Panc1 (cell line): Measurements from ENCODE around the gene ST8SIA6. TPM values are rescaled to one million over a fixed set of nuclear protein-coding genes. Genes with fewer than 3 reads are reported as not detected.

Source experiments
- ATAC-seq: fragments of 200-7000 bp; cut with Tn5 transposase; 2 replicates; pipeline ENCODE4 v1.9.1; 2020; ENCODE audit warnings: mild to moderate bottlenecking, moderate library complexity
- BruUV-seq: library from RNA; stranded (reverse); fragments of 400-500 nt; replicated peaks from 2 replicates; lab custom pipeline; 2021; lab: Mats Ljungman, UMichigan
- CTCF ChIA-PET: fragments of 300-600 bp; sonication (Branson Sonifier 250); formaldehyde crosslinking; loops from one replicate; lab custom pipeline; 2022; ENCODE audit warnings: antibody characterized with exemption; lab: Charles Lee
- POLR2A ChIA-PET: fragments of 300-600 bp; sonication (Branson Sonifier 250); formaldehyde crosslinking; loops from one replicate; lab custom pipeline; 2022; ENCODE audit warnings: antibody characterized with exemption; lab: Charles Lee
- DNase-seq: peaks from one replicate; pipeline ENCODE4 v3.0.0-alpha.2; 2010; ENCODE audit warnings: low read depth, low spot score
- H3K27ac ChIP-seq: 2 replicates; pipeline ENCODE4 v1.5.1; 2011; ENCODE audit warnings: mild to moderate bottlenecking, low read length, inconsistent platforms
- H3K27me3 ChIP-seq: fragments of 200-500 bp; sonication (Bioruptor generic); 2 replicates; pipeline ENCODE4 v1.6.0; 2014; ENCODE audit warnings: low read length, inconsistent platforms; ENCODE audit not compliant: control insufficient read depth, insufficient read depth
- H3K36me3 ChIP-seq: fragments of 200-500 bp; sonication (Bioruptor generic); 2 replicates; pipeline ENCODE4 v1.5.1; 2014; ENCODE audit warnings: inconsistent platforms, mild to moderate bottlenecking, low read length, moderate library complexity; ENCODE audit not compliant: control insufficient read depth, insufficient read depth
- H3K4me1 ChIP-seq: 2 replicates; pipeline ENCODE4 v1.5.1; 2011; ENCODE audit warnings: inconsistent platforms, mild to moderate bottlenecking, low read length, moderate library complexity; ENCODE audit not compliant: control insufficient read depth, insufficient read depth
- H3K4me3 ChIP-seq, 2 experiments: 2 replicates each; pipeline ENCODE4 v1.5.1; 2011 to 2012; ENCODE audit warnings: low read depth in 2 of 2, low read length in 2 of 2, mild to moderate bottlenecking in 2 of 2, inconsistent platforms in 1 of 2, moderate library complexity in 1 of 2
- H3K9me3 ChIP-seq: fragments of 200-500 bp; sonication (Bioruptor generic); 2 replicates; pipeline ENCODE4 v1.5.1; 2014; ENCODE audit warnings: low read depth, mild to moderate bottlenecking, inconsistent platforms, low read length, moderate library complexity; ENCODE audit not compliant: control insufficient read depth, insufficient read depth
- POLR2AphosphoS5 ChIP-seq: IDR thresholded peaks from 2 replicates; pipeline ENCODE4 v1.6.1; 2012; ENCODE audit warnings: mild to moderate bottlenecking, low read depth, low read length, moderate library complexity
- SIN3A ChIP-seq: IDR thresholded peaks from 2 replicates; pipeline ENCODE4 v1.6.1; 2012; ENCODE audit warnings: low read depth, mild to moderate bottlenecking, low read length, moderate library complexity, borderline replicate concordance; ENCODE audit not compliant: insufficient read depth
- TCF7L2 ChIP-seq: IDR thresholded peaks from 2 replicates; pipeline ENCODE4 v1.6.1; 2011; ENCODE audit warnings: mild to moderate bottlenecking, low read depth, low read length, inconsistent platforms
- in situ Hi-C: cut with HindIII; loops from 2 replicates; pipeline ENCODE4 v1.10.0; 2016; ENCODE audit warnings: low sequenced_read_pairs, low pct_unique_long_range_greater_than_20kb
- intact Hi-C: fragments of 100-400 bp; cut with micrococcal nuclease; formaldehyde crosslinking; loops from one replicate; pipeline ENCODE4 v1.10.0; 2022; ENCODE audit not compliant: unreplicated experiment
- total RNA-seq: library from RNA; stranded (reverse); gene quantifications from one replicate; pipeline ENCODE4 v1.2.1, GENCODE V29; 2021; ENCODE audit not compliant: unreplicated experiment
- TF ChIP-seq, protein P1 (sequence below): fragments of 450-650 bp; IDR thresholded peaks from 2 replicates; pipeline ENCODE4 v1.5.1; 2017; ENCODE audit warnings: mild to moderate bottlenecking
- TF ChIP-seq, protein P2 (sequence below), 2 experiments: IDR thresholded peaks; 2 replicates each; pipeline ENCODE4 v1.6.1; 2011 to 2012; ENCODE audit warnings: low read depth in 2 of 2, control low read depth in 1 of 2, low read length in 1 of 2, mild to moderate bottlenecking in 1 of 2, moderate library complexity in 1 of 2; ENCODE audit not compliant: insufficient read depth in 1 of 2

Gene ST8SIA6
- total RNA-seq, 1 experiment from 2014 or later, result 0.82 TPM

DNA sequence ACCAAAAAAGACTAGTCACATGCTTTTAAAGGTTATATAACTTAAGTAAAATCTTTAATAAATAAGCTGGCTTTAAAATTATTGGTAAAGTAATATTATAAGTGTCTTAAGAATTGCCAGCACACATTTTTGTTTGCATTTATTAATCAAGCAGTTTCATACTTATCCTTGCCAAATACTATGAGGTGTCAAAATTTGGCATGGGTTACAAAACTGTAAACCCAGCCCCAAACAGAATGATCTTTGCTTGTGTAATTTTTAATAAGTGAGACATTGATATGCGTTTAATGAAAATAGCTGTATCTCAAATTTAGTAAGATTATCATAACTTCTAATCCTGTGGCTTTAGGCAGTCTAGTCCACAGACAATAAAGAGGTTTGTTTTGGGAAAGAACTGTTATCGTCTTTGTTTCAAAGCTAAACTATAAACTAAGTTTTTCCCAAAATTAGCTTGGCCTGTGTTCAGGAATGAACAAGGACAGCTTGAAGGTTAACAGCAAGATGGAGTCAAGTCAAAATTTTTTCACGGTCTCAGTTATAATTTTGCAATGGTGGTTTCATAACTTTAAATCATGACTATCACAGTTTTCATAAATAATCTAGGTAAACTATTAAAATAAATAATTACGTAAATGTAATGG is 72.8 kb downstream of the ST8SIA6 start:
- intact Hi-C loops, result no loop called here
- in situ Hi-C loops, result no loop called here
- H3K9me3 ChIP-seq, result no peaks in the 10 kb centered on the region
- ATAC-seq, result no peak
- ChIA-PET POLR2A (interaction anchor here (0.5 kb wide), 1 partner anchor 977 kb away, joined by 4 read pairs; no protein-coding TSS in a partner anchor), CTCF (no interaction called here)
- TF ChIP-seq TCF7L2 (no peak), POLR2AphosphoS5 (no peak), SIN3A (no peak)
- TF ChIP-seq, protein P1, sequence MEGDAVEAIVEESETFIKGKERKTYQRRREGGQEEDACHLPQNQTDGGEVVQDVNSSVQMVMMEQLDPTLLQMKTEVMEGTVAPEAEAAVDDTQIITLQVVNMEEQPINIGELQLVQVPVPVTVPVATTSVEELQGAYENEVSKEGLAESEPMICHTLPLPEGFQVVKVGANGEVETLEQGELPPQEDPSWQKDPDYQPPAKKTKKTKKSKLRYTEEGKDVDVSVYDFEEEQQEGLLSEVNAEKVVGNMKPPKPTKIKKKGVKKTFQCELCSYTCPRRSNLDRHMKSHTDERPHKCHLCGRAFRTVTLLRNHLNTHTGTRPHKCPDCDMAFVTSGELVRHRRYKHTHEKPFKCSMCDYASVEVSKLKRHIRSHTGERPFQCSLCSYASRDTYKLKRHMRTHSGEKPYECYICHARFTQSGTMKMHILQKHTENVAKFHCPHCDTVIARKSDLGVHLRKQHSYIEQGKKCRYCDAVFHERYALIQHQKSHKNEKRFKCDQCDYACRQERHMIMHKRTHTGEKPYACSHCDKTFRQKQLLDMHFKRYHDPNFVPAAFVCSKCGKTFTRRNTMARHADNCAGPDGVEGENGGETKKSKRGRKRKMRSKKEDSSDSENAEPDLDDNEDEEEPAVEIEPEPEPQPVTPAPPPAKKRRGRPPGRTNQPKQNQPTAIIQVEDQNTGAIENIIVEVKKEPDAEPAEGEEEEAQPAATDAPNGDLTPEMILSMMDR, result no peak
- TF ChIP-seq, protein P2, sequence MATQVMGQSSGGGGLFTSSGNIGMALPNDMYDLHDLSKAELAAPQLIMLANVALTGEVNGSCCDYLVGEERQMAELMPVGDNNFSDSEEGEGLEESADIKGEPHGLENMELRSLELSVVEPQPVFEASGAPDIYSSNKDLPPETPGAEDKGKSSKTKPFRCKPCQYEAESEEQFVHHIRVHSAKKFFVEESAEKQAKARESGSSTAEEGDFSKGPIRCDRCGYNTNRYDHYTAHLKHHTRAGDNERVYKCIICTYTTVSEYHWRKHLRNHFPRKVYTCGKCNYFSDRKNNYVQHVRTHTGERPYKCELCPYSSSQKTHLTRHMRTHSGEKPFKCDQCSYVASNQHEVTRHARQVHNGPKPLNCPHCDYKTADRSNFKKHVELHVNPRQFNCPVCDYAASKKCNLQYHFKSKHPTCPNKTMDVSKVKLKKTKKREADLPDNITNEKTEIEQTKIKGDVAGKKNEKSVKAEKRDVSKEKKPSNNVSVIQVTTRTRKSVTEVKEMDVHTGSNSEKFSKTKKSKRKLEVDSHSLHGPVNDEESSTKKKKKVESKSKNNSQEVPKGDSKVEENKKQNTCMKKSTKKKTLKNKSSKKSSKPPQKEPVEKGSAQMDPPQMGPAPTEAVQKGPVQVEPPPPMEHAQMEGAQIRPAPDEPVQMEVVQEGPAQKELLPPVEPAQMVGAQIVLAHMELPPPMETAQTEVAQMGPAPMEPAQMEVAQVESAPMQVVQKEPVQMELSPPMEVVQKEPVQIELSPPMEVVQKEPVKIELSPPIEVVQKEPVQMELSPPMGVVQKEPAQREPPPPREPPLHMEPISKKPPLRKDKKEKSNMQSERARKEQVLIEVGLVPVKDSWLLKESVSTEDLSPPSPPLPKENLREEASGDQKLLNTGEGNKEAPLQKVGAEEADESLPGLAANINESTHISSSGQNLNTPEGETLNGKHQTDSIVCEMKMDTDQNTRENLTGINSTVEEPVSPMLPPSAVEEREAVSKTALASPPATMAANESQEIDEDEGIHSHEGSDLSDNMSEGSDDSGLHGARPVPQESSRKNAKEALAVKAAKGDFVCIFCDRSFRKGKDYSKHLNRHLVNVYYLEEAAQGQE (IDR thresholded peaks at IDR 0.05; ENCODE audit: insufficient read depth in 1 of 2, low read depth in 2 of 2, low read length in 1 of 2), result no peak
- H3K27ac ChIP-seq, result no peak overlapping the region
- H3K4me3 ChIP-seq, result no peak overlapping the region
- H3K27me3 ChIP-seq, result no peaks in the 10 kb centered on the region
- no TSS peak for BruUV-seq
- no peak for DNase-seq
- H3K4me1 ChIP-seq, result no peaks in the 10 kb centered on the region
- H3K36me3 ChIP-seq, result no peaks in the 10 kb centered on the region

DNA sequence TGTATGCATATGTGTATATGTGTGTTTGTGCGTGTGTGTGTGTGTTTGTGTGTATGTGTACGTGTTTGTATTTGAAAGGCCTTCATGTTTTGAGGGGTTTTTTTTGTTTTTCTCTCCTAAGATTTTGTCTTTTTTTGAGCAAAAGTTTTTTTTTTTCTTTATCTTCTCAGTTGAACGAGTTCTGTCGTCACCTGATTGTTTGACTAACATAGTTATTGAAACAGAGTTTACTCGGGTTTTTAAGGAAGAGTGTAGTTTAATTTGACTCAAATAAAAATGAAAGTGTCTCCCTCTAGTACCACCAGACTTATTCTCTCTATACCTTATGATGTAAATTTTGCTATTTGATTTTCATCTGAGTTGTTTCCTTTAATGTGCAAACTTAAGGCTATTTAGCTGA is 73.5 kb downstream of the ST8SIA6 start:
- ChIA-PET CTCF (no interaction called here), POLR2A (no interaction called here)
- DNase-seq (no peak), ATAC-seq (no peak)
- TF ChIP-seq POLR2AphosphoS5 (no peak), SIN3A (no peak), TCF7L2 (no peak)
- TF ChIP-seq, protein P2 (IDR thresholded peaks at IDR 0.05; ENCODE audit: insufficient read depth in 1 of 2, low read depth in 2 of 2, low read length in 1 of 2), result no peak
- TF ChIP-seq, protein P1, result no peak
- no peaks in the 10 kb centered on the region for H3K9me3 ChIP-seq
- no peak overlapping the region for H3K4me3 ChIP-seq
- H3K4me1 ChIP-seq, result no peaks in the 10 kb centered on the region
- H3K36me3 ChIP-seq, result no peaks in the 10 kb centered on the region
- H3K27me3 ChIP-seq, result no peaks in the 10 kb centered on the region
- no TSS peak for BruUV-seq
- no peak overlapping the region for H3K27ac ChIP-seq
- intact Hi-C loops (no loop called here), in situ Hi-C loops (no loop called here)
